Muscle layer of duodenum (tissue), 2 donors: ENCODE data around the gene SUPT16H.
A peak's percentile ranks its signal among the peaks of the same experiment; 100 is the strongest.
"Not testable (repeated sequence)": the region's sequence is repeated elsewhere in the genome, so short reads cannot be mapped to it uniquely, and the experiment has no call there.

ENCODE experiments used
- H3K27ac ChIP-seq: one replicate; pipeline ENCODE4 v1.7.0; 2013; ENCODE audit warnings: mild to moderate bottlenecking, low read length
- H3K27me3 ChIP-seq: one replicate; pipeline ENCODE4 v1.7.0; 2013; ENCODE audit warnings: low read depth, mild to moderate bottlenecking, control low read depth, low read length
- H3K36me3 ChIP-seq, 2 donors: one replicate each; pipeline ENCODE4 v1.7.0; 2013; ENCODE audit warnings: low read length in 2 of 2, control low read depth in 1 of 2, mild to moderate bottlenecking in 1 of 2; ENCODE audit not compliant: insufficient read depth in 2 of 2, control insufficient read depth in 1 of 2
- H3K4me1 ChIP-seq, 2 donors: one replicate each; pipeline ENCODE4 v1.7.0; 2013; ENCODE audit warnings: low read length in 2 of 2, mild to moderate bottlenecking in 2 of 2, control low read depth in 1 of 2, moderate library complexity in 1 of 2; ENCODE audit not compliant: insufficient read depth in 2 of 2, control insufficient read depth in 1 of 2
- H3K4me3 ChIP-seq, 2 donors: one replicate each; pipeline ENCODE4 v1.7.0; 2013; ENCODE audit warnings: low read length in 2 of 2, low read depth in 1 of 2, mild to moderate bottlenecking in 1 of 2
- H3K9me3 ChIP-seq, 2 donors: one replicate each; pipeline ENCODE4 v1.7.0; 2013; ENCODE audit warnings: low read length in 2 of 2, control low read depth in 1 of 2, mild to moderate bottlenecking in 1 of 2; ENCODE audit not compliant: control insufficient read depth in 1 of 2
- donor health status: healthy.

The SUPT16H gene

GRCh38 chr14:21398901-21399300, 15.1 kb upstream of the SUPT16H start:
- peaks cover 83 to 90% of the 10 kb centered on the region in 2 donors for H3K36me3 ChIP-seq
- H3K9me3 ChIP-seq: no peaks in the 10 kb centered on the region
- no peaks in the 10 kb centered on the region for H3K27me3 ChIP-seq
- no peak overlapping the region for H3K4me3 ChIP-seq
- no peak overlapping the region for H3K27ac ChIP-seq
- no peaks in the 10 kb centered on the region for H3K4me1 ChIP-seq

GRCh38 chr14:21395450-21395849, 11.6 kb upstream of the SUPT16H start:
- H3K4me1 ChIP-seq: no peaks in the 10 kb centered on the region
- H3K9me3 ChIP-seq: no peaks in the 10 kb centered on the region
- no peaks in the 10 kb centered on the region for H3K27me3 ChIP-seq
- H3K36me3 ChIP-seq: peaks cover 85 to 91% of the 10 kb centered on the region in 2 donors
- H3K27ac ChIP-seq: no peak overlapping the region
- H3K4me3 ChIP-seq: no peak overlapping the region

- Histone ChIP-seq H3K4me3 (no peak overlapping the region), H3K9me3 (no peaks in the 10 kb centered on the region), H3K27ac (peak overlapping the region; percentile 97), H3K4me1 (peaks cover 9 to 11% of the 10 kb centered on the region in 2 donors), H3K36me3 (peaks cover 14 to 43% of the 10 kb centered on the region in 2 donors), H3K27me3 (no peaks in the 10 kb centered on the region)
Measured at GRCh38 chr14:21385188-21385904, 1.5 kb upstream of the SUPT16H start.

- Histone ChIP-seq H3K27me3 (no peaks in the 10 kb centered on the region), H3K36me3 (peaks cover 14 to 35% of the 10 kb centered on the region in 2 donors), H3K27ac (peak overlapping the region; percentile 97), H3K9me3 (no peaks in the 10 kb centered on the region), H3K4me1 (peaks cover 9 to 11% of the 10 kb centered on the region in 2 donors), H3K4me3 (peak overlapping the region; percentile 91)
Measured at GRCh38 chr14:21384494-21384851, 654 bp upstream of the SUPT16H start.

- H3K9me3 ChIP-seq: no peaks in the 10 kb centered on the region
- peak overlapping the region; percentile 91 for H3K4me3 ChIP-seq
- H3K4me1 ChIP-seq: peaks cover 9 to 11% of the 10 kb centered on the region in 2 donors
- H3K27ac ChIP-seq: peak overlapping the region; percentile 97
- no peaks in the 10 kb centered on the region for H3K27me3 ChIP-seq
- peaks cover 10 to 23% of the 10 kb centered on the region in 2 donors for H3K36me3 ChIP-seq
Measured at GRCh38 chr14:21382886-21383847, 652 bp downstream of the SUPT16H start.

GRCh38 chr14:21382095-21382494, 1.7 kb downstream of the SUPT16H start:
- H3K36me3 ChIP-seq: peaks cover 10 to 20% of the 10 kb centered on the region in 2 donors
- H3K27me3 ChIP-seq: no peaks in the 10 kb centered on the region
- peak overlapping the region in 1 of 2 donors; percentile 91 for H3K4me3 ChIP-seq
- no peak overlapping the region for H3K27ac ChIP-seq
- peaks cover 9 to 11% of the 10 kb centered on the region in 2 donors for H3K4me1 ChIP-seq
- H3K9me3 ChIP-seq: no peaks in the 10 kb centered on the region

GRCh38 chr14:21379338-21379737, 4.5 kb downstream of the SUPT16H start:
- peaks cover 0 to 11% of the 10 kb centered on the region in 2 donors for H3K4me1 ChIP-seq
- no peak overlapping the region for H3K4me3 ChIP-seq
- H3K27ac ChIP-seq: no peak overlapping the region
- H3K9me3 ChIP-seq: no peaks in the 10 kb centered on the region
- peaks cover 7 to 8% of the 10 kb centered on the region in 2 donors for H3K36me3 ChIP-seq
- no peaks in the 10 kb centered on the region for H3K27me3 ChIP-seq

GRCh38 chr14:21373980-21374379, 9.8 kb downstream of the SUPT16H start:
- Histone ChIP-seq H3K36me3 (peaks cover 24 to 41% of the 10 kb centered on the region in 2 donors), H3K9me3 (no peaks in the 10 kb centered on the region), H3K4me1 (no peaks in the 10 kb centered on the region), H3K27ac (no peak overlapping the region), H3K27me3 (no peaks in the 10 kb centered on the region), H3K4me3 (no peak overlapping the region)

GRCh38 chr14:21372814-21373213, 11.0 kb downstream of the SUPT16H start:
- peaks cover 34 to 52% of the 10 kb centered on the region in 2 donors for H3K36me3 ChIP-seq
- H3K27me3 ChIP-seq, H3K27ac ChIP-seq, H3K4me1 ChIP-seq, H3K9me3 ChIP-seq, H3K4me3 ChIP-seq: not testable (repeated sequence)

- Histone ChIP-seq H3K27ac (no peak overlapping the region), H3K27me3 (no peaks in the 10 kb centered on the region), H3K4me1 (no peaks in the 10 kb centered on the region), H3K9me3 (no peaks in the 10 kb centered on the region), H3K4me3 (no peak overlapping the region), H3K36me3 (peaks cover 52 to 75% of the 10 kb centered on the region in 2 donors)
Measured at GRCh38 chr14:21369949-21370679, 13.7 kb downstream of the SUPT16H start.
